Skeletal muscle tissue (tissue), 4 donors: ENCODE results near the gene CIBAR2. TPM values are rescaled to one million over a fixed set of nuclear protein-coding genes. Genes with fewer than 3 reads are reported as not detected.

Source experiments
- H3K27ac ChIP-seq: one replicate; pipeline ENCODE4 v1.7.0; 2013; ENCODE audit warnings: mild to moderate bottlenecking, low read depth, low read length, inconsistent platforms
- H3K27me3 ChIP-seq, 3 donors: one replicate each; pipeline ENCODE4 v1.7.0; 2013; ENCODE audit warnings: low read length in 3 of 3; ENCODE audit not compliant: control insufficient read depth in 3 of 3, insufficient read depth in 3 of 3
- H3K36me3 ChIP-seq, 3 donors: one replicate each; pipeline ENCODE4 v1.7.0; 2013; ENCODE audit warnings: low read length in 3 of 3; ENCODE audit not compliant: control insufficient read depth in 3 of 3, insufficient read depth in 3 of 3
- H3K4me1 ChIP-seq, 3 donors: one replicate each; pipeline ENCODE4 v1.7.0; 2013; ENCODE audit warnings: low read length in 3 of 3, mild to moderate bottlenecking in 3 of 3; ENCODE audit not compliant: control insufficient read depth in 3 of 3, insufficient read depth in 3 of 3
- H3K4me3 ChIP-seq, 3 donors: one replicate each; pipeline ENCODE4 v1.7.0; 2013; ENCODE audit warnings: low read length in 3 of 3
- H3K9ac ChIP-seq, 3 donors: one replicate each; pipeline ENCODE4 v1.7.0; 2013; ENCODE audit warnings: low read length in 3 of 3, mild to moderate bottlenecking in 3 of 3, moderate library complexity in 2 of 3, low read depth in 1 of 3
- H3K9me3 ChIP-seq, 3 donors: one replicate each; pipeline ENCODE4 v1.7.0; 2013; ENCODE audit warnings: low read length in 3 of 3; ENCODE audit not compliant: control insufficient read depth in 3 of 3
- total RNA-seq: library from RNA; depleted of rRNA; stranded (reverse); fragments of >200 nt; gene quantifications from one replicate; pipeline ENCODE4 v1.2.3, GENCODE V29; 2014
- donor health status: Osteomylitis.

CIBAR2 gene
- total RNA-seq, 1 donor from 2014 or later, result not detected

DNA sequence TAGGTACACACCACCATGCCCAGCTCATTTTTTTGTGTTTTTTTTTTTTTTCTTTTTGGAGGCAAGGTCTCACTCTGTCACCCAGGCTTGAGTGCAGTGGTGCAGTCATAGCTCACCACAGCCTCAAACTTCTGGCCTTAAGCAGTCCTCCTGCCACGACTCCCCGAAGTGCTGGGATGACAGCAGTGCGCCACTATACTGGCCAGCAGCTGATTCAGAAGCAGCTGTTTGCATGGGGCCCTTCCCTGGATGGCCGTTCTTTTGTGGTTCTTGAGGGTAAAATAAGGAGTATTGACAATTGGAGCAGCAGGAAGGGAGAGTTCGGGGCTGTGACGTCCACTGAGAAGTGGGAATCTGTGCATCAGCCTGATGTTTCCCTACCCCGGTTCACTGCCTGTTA, 43.1 kb downstream of the CIBAR2 start:
- Histone ChIP-seq H3K27ac (no peak overlapping the region), H3K9ac (no peak overlapping the region), H3K36me3 (peaks cover 0 to 14% (median 4%) of the 10 kb centered on the region in 3 donors), H3K4me3 (no peak overlapping the region), H3K27me3 (no peaks in the 10 kb centered on the region), H3K9me3 (no peaks in the 10 kb centered on the region), H3K4me1 (peaks cover 8 to 11% (median 9%) of the 10 kb centered on the region in 3 donors)

DNA sequence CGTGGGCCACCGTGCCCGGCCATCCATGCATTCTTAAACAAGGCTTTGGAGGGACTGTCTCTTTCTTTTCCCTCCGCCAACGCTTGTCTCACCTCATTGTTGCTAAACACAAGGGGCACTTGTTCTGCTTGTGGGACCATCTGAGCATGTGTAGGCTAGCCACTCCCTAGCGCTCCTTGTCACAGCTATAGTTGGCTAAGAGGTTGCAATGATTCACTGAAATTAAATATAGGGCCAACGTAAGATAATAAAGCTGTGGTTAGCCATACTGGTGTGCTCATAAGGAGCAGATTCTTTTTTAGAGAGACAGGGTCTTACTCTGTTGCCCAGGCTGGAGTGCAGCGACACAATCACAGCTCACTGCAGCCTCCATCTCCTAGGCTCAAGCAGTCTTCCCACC, 43.5 kb downstream of the CIBAR2 start:
- H3K36me3 ChIP-seq, result peaks cover 0 to 14% (median 4%) of the 10 kb centered on the region in 3 donors
- peaks cover 8 to 11% (median 9%) of the 10 kb centered on the region in 3 donors for H3K4me1 ChIP-seq
- no peak overlapping the region for H3K9ac ChIP-seq
- H3K27me3 ChIP-seq, result no peaks in the 10 kb centered on the region
- H3K9me3 ChIP-seq, result no peaks in the 10 kb centered on the region
- no peak overlapping the region for H3K27ac ChIP-seq
- H3K4me3 ChIP-seq, result no peak overlapping the region

DNA sequence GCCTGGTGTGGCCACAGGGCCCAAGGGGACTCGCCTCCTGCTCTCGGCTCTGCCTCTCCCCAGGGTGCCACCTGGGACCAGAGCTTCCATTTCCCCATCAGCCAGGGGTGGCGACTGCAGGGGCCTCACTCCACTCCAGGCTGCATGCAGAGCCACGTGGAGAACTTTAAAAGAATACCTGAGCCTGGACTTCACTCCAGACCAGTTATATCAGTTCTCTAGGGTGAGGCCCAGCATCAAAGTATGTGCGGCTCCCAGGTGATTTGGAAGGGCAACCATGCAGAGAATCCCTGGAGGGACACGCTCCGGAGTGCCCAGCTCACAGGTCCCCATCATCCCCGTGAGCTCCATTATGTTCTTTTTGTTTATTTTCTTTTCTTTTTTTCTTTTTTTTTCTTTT, 44.8 kb downstream of the CIBAR2 start:
- no peak overlapping the region for H3K27ac ChIP-seq
- H3K36me3 ChIP-seq, result peaks cover 0 to 14% (median 4%) of the 10 kb centered on the region in 3 donors
- H3K4me3 ChIP-seq, result no peak overlapping the region
- H3K27me3 ChIP-seq, result no peaks in the 10 kb centered on the region
- no peak overlapping the region for H3K9ac ChIP-seq
- peaks cover 0 to under 1% (median under 1%) of the 10 kb centered on the region in 3 donors for H3K4me1 ChIP-seq
- H3K9me3 ChIP-seq, result no peaks in the 10 kb centered on the region

DNA sequence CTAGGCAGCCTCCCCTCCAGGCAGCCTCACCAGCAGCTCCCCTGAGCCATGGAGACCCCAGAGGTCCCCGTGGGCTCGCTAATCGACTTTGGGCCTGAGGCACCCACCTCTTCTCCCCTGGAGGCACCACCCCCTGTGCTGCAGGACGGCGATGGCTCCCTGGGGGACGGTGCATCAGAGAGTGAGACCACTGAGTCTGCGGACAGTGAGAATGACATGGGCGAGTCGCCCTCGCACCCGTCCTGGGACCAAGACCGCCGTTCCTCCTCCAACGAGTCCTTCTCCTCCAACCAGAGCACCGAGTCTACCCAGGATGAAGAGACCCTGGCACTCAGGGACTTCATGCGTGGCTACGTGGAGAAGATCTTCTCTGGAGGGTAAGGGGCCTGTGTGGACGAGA, 45.2 kb downstream of the CIBAR2 start:
- Histone ChIP-seq H3K9me3 (no peaks in the 10 kb centered on the region), H3K36me3 (peaks cover 0 to 14% (median 4%) of the 10 kb centered on the region in 3 donors), H3K9ac (no peak overlapping the region), H3K27ac (no peak overlapping the region), H3K4me3 (no peak overlapping the region), H3K4me1 (no peaks in the 10 kb centered on the region), H3K27me3 (no peaks in the 10 kb centered on the region)

DNA sequence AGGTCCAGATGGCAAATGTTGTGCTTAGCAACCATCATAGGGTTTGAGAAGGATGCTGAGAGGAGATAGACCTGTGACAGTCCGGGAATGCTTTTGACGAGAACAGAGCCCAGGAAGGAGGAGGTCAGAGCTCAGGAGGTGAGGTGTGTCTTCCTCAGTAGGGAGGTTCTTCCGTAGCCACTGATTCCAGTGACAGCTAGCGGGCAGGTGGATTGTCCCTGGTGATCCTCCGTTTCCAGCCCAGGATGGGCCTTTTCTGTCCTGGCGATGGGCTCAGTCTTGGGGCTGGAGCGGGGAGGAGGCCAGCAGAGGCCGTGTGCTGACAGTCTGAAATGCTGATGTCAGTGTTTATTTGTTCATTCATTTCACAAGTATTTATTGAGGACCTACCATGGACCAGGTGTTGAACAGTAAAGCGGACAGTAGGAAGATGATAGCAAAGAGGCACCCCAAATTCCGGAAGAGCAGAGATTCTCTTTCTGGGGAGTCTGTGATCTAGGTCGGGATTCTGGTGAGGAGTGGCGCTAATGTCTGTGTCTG, 45.9 kb downstream of the CIBAR2 start:
- Histone ChIP-seq H3K27ac (no peak overlapping the region), H3K4me1 (no peaks in the 10 kb centered on the region), H3K9ac (no peak overlapping the region), H3K4me3 (no peak overlapping the region), H3K36me3 (peaks cover 0 to 13% (median 4%) of the 10 kb centered on the region in 3 donors), H3K27me3 (no peaks in the 10 kb centered on the region), H3K9me3 (no peaks in the 10 kb centered on the region)

DNA sequence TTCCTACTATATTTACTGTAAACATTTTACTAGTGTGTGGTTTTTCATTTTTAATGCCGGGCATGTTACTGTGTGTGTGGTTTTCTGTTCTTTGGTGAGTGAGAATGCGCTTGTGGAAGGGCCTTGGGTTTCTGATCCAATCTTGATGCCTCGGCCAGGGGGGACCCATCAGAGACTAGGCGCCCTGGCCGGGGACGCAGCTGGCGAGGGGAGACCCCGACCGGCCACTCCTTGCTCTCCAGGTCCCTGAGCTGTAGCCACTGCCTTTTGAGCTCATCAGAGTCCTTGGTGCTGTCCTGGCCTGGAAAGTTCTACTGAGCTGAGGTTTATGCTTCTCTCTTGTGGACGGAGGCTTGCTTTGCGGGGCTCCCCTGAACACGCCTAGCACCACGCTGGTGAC, 47.2 kb downstream of the CIBAR2 start:
- Histone ChIP-seq H3K9ac (no peak overlapping the region), H3K9me3 (no peaks in the 10 kb centered on the region)

DNA sequence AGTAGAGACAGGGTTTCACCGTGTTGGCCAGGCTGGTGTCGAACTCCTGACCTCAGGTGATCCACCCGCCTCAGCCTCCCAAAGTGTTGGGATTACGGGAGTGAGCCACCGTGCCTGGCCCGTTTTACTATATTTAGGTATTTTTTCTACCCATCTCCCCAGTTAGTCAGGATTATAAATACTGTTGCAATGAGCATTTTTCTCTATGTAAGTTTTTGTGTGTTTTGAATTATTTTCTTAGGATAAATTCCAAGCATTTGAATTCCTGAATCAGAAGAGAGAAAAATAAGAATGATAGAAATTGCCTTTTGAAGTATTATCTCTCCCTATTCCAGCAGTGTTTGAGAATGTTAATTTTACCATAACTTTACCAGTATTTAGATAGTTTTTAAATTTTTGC, 48.1 kb downstream of the CIBAR2 start:
- Histone ChIP-seq H3K36me3 (peaks cover 0 to 7% (median 2%) of the 10 kb centered on the region in 3 donors), H3K9me3 (no peaks in the 10 kb centered on the region), H3K9ac (no peak overlapping the region), H3K27me3 (no peaks in the 10 kb centered on the region), H3K4me3 (no peak overlapping the region), H3K27ac (no peak overlapping the region), H3K4me1 (no peaks in the 10 kb centered on the region)

More for the DNA sequence above, 47.2 kb downstream of the CIBAR2 start:
- Histone ChIP-seq H3K4me1 (no peaks in the 10 kb centered on the region), H3K4me3 (no peak overlapping the region), H3K36me3 (peaks cover 0 to 10% (median 4%) of the 10 kb centered on the region in 3 donors), H3K27me3 (no peaks in the 10 kb centered on the region), H3K27ac (no peak overlapping the region)

DNA sequence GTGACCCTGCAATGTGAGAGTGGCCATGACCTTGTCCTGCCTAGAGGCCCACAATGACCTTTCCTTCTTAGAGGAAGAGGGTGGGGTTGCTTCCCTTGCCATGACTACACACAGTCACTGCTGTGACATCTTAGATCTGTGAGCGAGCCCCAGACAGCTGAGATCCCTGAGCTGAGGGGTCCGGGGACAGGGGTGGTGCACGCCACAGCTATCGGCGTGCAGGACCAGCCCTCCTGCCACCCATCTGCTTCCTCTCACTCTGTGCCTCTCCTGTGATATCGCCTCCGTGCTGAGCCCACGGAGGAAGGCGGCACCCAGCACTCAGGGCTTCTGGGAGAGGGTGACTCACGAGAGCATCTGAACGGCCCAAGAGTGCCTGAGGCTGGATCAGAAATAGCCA, 49.4 kb downstream of the CIBAR2 start:
- Histone ChIP-seq H3K4me3 (no peak overlapping the region), H3K27me3 (no peaks in the 10 kb centered on the region), H3K27ac (no peak overlapping the region), H3K9ac (no peak overlapping the region), H3K36me3 (peaks cover 0 to 7% (median 0%) of the 10 kb centered on the region in 3 donors), H3K9me3 (no peaks in the 10 kb centered on the region), H3K4me1 (no peaks in the 10 kb centered on the region)

DNA sequence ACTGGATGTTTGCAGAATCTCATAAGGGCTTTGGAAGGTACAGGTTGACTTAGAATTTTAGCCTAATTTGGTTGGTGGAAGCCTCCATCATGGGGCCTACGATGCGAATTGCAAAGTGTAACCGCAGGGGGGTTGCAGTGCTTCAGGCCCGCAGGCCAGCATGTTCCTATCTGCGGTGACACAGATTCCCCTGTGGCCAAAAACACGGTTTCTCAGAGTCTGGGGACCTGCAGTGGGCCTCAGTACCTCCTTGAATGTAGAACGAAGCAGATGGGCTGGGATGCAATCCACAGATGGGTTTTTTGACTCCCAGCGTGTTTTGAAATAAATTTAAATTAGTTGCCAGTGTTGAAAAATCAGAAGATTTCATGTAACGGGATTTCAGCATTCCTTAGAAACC, 49.9 kb downstream of the CIBAR2 start:
- no peak overlapping the region for H3K9ac ChIP-seq
- peaks cover 0 to 5% (median 0%) of the 10 kb centered on the region in 3 donors for H3K36me3 ChIP-seq
- H3K9me3 ChIP-seq, result no peaks in the 10 kb centered on the region
- H3K27me3 ChIP-seq, result no peaks in the 10 kb centered on the region
- H3K4me1 ChIP-seq, result no peaks in the 10 kb centered on the region
- H3K27ac ChIP-seq, result no peak overlapping the region
- H3K4me3 ChIP-seq, result no peak overlapping the region

DNA sequence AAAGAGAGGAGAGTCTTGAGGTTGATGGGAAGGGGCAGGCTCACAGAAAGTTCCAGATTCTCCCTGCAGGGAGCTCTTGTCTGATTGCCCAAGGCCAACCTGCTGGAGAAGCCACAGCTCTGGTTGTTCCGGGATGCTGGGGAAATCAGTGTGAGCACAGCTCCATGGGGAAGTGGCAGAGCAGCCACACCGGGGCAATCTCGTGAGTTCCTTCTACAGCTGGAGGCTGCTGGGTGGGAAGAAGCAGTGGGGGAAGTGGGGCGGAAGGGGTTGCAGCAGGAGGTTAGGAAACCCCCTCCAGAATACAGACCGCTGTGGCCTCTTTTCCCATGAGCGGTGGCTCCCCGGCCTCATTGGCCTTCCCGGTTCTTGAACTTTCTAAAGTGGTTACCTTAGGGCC, 50.7 kb downstream of the CIBAR2 start:
- H3K27ac ChIP-seq, result no peak overlapping the region
- no peaks in the 10 kb centered on the region for H3K9me3 ChIP-seq
- H3K4me1 ChIP-seq, result peaks cover 0 to under 1% (median 0%) of the 10 kb centered on the region in 3 donors
- H3K27me3 ChIP-seq, result no peaks in the 10 kb centered on the region
- H3K4me3 ChIP-seq, result no peak overlapping the region
- no peaks in the 10 kb centered on the region for H3K36me3 ChIP-seq
- H3K9ac ChIP-seq, result no peak overlapping the region
